K562 (cell line): ENCODE data around the gene TSPAN18. TPM values are rescaled to one million over a fixed set of nuclear protein-coding genes. Genes with fewer than 3 reads are reported as not detected.

ENCODE experiments used
- ATAC-seq: fragments of 200-7000 bp; cut with Tn5 transposase; 3 replicates; pipeline ENCODE4 v1.9.1; 2020; ENCODE audit warnings: moderate library complexity
- BruUV-seq: library from RNA; stranded (reverse); fragments of 400-500 nt; replicated peaks from 2 replicates; lab custom pipeline; 2021; lab: Mats Ljungman, UMichigan
- CTCF ChIA-PET: fragments of 300-600 bp; formaldehyde crosslinking; extraction: SDS; loops from one replicate; lab custom pipeline; 2021; ENCODE audit warnings: low intra/inter-chr PET ratio; lab: Yijun Ruan, JAX
- POLR2A ChIA-PET: fragments of 300-600, 350-650 bp; sonication (Branson Sonifier 250); formaldehyde crosslinking; extraction: SDS; loops from one replicate; lab custom pipeline; 2021; ENCODE audit warnings: antibody characterized with exemption, inconsistent platforms; lab: Yijun Ruan, JAX
- DNase-seq, 4 experiments: peaks; one replicate each; pipeline versions ENCODE4 v3.0.0 to v3.0.0-alpha.2; 2011 to 2018; ENCODE audit warnings: low spot score in 3 of 4, mixed read lengths in 3 of 4; ENCODE audit errors: extremely low read depth in 1 of 4
- FAIRE-seq: peaks from 2 replicates; lab custom pipeline; 2011; peaks lifted over from hg19 to GRCh38; lab: Jason Lieb, UNC
- H2AFZ ChIP-seq: 2 replicates; pipeline ENCODE4 v1.6.0; 2011; ENCODE audit warnings: low read depth, low read length, control low read depth, inconsistent platforms
- H3K27ac ChIP-seq: fragments of 200-600 bp; 3 replicates; pipeline ENCODE4 v1.8.0; 2011; ENCODE audit warnings: low read depth, mild to moderate bottlenecking, control low read depth, inconsistent platforms, low read length, moderate library complexity, mixed read lengths; ENCODE audit errors: extremely low read depth
- H3K27me3 ChIP-seq, 2 experiments: fragments of 300-600 bp in 1 of 2; 2 replicates in 1 of 2; 3 replicates in 1 of 2; pipeline versions ENCODE4 v1.6.0 to v1.8.0; 2011; ENCODE audit warnings: inconsistent platforms in 2 of 2, low read length in 2 of 2, mild to moderate bottlenecking in 1 of 2, mixed read lengths in 1 of 2, moderate library complexity in 1 of 2; ENCODE audit not compliant: control insufficient read depth in 2 of 2, insufficient read depth in 2 of 2
- H3K36me3 ChIP-seq: fragments of 300-600 bp; 3 replicates; pipeline ENCODE4 v1.8.0; 2011; ENCODE audit warnings: mild to moderate bottlenecking, low read length, inconsistent platforms; ENCODE audit not compliant: control insufficient read depth, insufficient read depth
- H3K4me1 ChIP-seq, 2 experiments: fragments of 200-600 bp in 1 of 2; replicated peaks in 1 of 2; 2 replicates in 1 of 2; 3 replicates in 1 of 2; pipeline versions ENCODE4 v1.5.1 to v1.8.0; 2011; ENCODE audit warnings: inconsistent platforms in 2 of 2, low read length in 2 of 2, mild to moderate bottlenecking in 1 of 2, mixed read lengths in 1 of 2, moderate library complexity in 1 of 2; ENCODE audit not compliant: control insufficient read depth in 2 of 2, insufficient read depth in 2 of 2
- H3K4me2 ChIP-seq: 2 replicates; pipeline ENCODE4 v1.6.1; 2011; ENCODE audit warnings: low read length, control low read depth, inconsistent platforms, mixed read lengths; ENCODE audit not compliant: insufficient read depth
- H3K4me3 ChIP-seq: fragments of 200-600 bp; sonication (generic), shearing (Covaris generic); 2 replicates; pipeline ENCODE4 v1.5.1; 2016; ENCODE audit warnings: control low read depth, inconsistent platforms
- H3K79me2 ChIP-seq: fragments of 200-600 bp; 3 replicates; pipeline ENCODE4 v1.8.0; 2011; ENCODE audit warnings: low read length, inconsistent platforms; ENCODE audit not compliant: control insufficient read depth, insufficient read depth
- H3K9ac ChIP-seq, 2 experiments: 2 replicates each; pipeline versions ENCODE4 v1.6.0 to v1.6.1; 2011; ENCODE audit warnings: low read depth in 2 of 2, low read length in 2 of 2, control low read depth in 1 of 2, inconsistent platforms in 1 of 2, mild to moderate bottlenecking in 1 of 2, mixed read lengths in 1 of 2; ENCODE audit not compliant: insufficient read depth in 1 of 2
- H3K9me1 ChIP-seq: one replicate; pipeline ENCODE4 v1.6.0; 2011; ENCODE audit warnings: inconsistent platforms, mild to moderate bottlenecking, low read length, moderate library complexity; ENCODE audit not compliant: control insufficient read depth, insufficient read depth
- H3K9me3 ChIP-seq: replicated peaks from 2 replicates; pipeline ENCODE4 v1.5.1; 2011; ENCODE audit warnings: low read depth, low read length, inconsistent platforms; ENCODE audit not compliant: control insufficient read depth, insufficient read depth
- H4K20me1 ChIP-seq: replicated peaks from 2 replicates; pipeline ENCODE4 v1.6.1; 2011; ENCODE audit warnings: low read length, inconsistent platforms, mixed read lengths; ENCODE audit not compliant: control insufficient read depth, insufficient read depth
- ELF4 ChIP-seq: fragments of 450-650 bp; formaldehyde crosslinking; IDR thresholded peaks from 2 replicates; pipeline ENCODE4 v1.4.0; 2022; ENCODE audit warnings: missing genetic modification characterization
- SMAD1 ChIP-seq: fragments of 150-350 bp; IDR thresholded peaks from 2 replicates; pipeline ENCODE4 v1.6.1; 2014; ENCODE audit warnings: low read length, low read depth; ENCODE audit not compliant: partially characterized antibody
- SMAD3 ChIP-seq: fragments of 450-650 bp; formaldehyde crosslinking; conservative IDR thresholded peaks from 2 replicates; pipeline ENCODE4 v1.4.0; 2020; ENCODE audit warnings: mild to moderate bottlenecking
- SPI1 ChIP-seq: IDR thresholded peaks from 2 replicates; pipeline ENCODE4 v1.6.1; 2011; ENCODE audit warnings: low read depth, low read length, control low read depth, borderline replicate concordance
- ZNF408 ChIP-seq: fragments of 250-450 bp; sonication (Bioruptor Pico); IDR thresholded peaks from 2 replicates; pipeline ENCODE4 v1.4.0; 2020; ENCODE audit warnings: low read depth, mild to moderate bottlenecking, moderate library complexity
- WGBS: fragments of 100-300 bp; shearing (Covaris generic); methylation state at CpG from one replicate; pipeline ENCODE4 v1.1.6; 2016; ENCODE audit warnings: low coverage, mixed read lengths; ENCODE audit not compliant: insufficient coverage; ENCODE audit errors: missing lambda C conversion rate; 5-methylcytosine and 5-hydroxymethylcytosine counted together
- in situ Hi-C: fragments of 300-500 bp; cut with MboI; formaldehyde crosslinking; loops from 4 replicates; pipeline ENCODE4 v1.15.0; 2018; ENCODE audit warnings: inconsistent platforms, mixed read lengths
- intact Hi-C: fragments of 100-400 bp; cut with micrococcal nuclease; formaldehyde crosslinking; loops from 2 replicates; pipeline ENCODE4 v1.14.2; 2022
- polyA plus RNA-seq, 8 experiments: library from polyadenylated mRNA; depleted of rRNA in 4 of 8; stranded (reverse) in 5 of 8; unstranded in 3 of 8; fragments of >200 nt; fragmentation: Nextera tagmentation in 2 of 8; fragmentation: Illumina TruSeq in 1 of 8; extraction: Ambion mirVana in 2 of 8; extraction: Trizol in 1 of 8; gene quantifications; 2 replicates each; pipeline versions ENCODE4 v1.2.1 to v1.2.3, GENCODE V29; 2011 to 2014; ENCODE audit warnings: inconsistent platforms in 1 of 8, missing spikeins in 1 of 8
- total RNA-seq, 7 experiments: library from RNA; depleted of rRNA in 6 of 7; stranded (reverse); fragments of >200 nt in 6 of 7; fragmentation: Illumina TruSeq in 2 of 7; extraction: Trizol in 2 of 7; gene quantifications; 2 replicates each; pipeline versions ENCODE4 v1.2.1 to v1.2.3, GENCODE V29; 2011 to 2021; ENCODE audit warnings: low replicate concordance in 1 of 7

Gene TSPAN18
- total and polyA plus RNA-seq, 9 of the 15 experiments (the other 6 are each of a cell fraction or from before 2014, with no cell fraction given), result 0.17 to 0.35 (median 0.22) TPM; not detected in 4

DNA sequence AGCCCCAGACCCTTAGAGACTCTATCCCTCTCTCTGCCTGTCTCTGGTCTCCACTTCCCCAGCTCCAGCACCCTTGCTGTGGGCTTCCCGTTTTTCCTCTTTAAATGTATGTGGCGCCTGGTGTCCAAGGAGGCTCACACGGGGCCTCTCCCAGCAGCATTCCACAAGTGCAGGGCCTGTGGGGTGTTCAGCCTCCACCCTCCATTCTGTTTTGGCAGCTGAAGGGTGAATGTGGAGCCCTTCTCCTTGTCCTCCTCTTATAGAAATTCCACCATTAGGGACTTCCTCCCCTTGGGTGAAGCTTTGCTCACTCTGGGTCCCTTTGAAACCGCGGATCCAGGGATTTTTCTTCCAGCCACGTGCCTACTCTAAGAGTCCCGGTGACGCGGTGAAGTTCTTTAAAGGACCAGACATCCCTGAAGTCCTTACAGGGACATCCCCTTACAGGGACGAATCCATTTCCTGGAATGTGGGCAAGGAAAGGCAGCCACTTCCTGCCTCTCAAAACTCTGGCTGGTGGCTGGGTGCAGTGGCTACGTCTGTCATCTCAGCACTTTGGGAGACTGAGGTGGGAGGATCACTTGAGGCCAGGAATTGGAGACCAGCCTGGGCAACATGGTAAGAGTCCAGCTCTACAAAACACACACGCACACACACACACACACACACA, 1.6 kb upstream of the TSPAN18 start:
- H3K4me3 ChIP-seq, result no peak overlapping the region
- H3K9me3 ChIP-seq, result no peaks in the 10 kb centered on the region
- no peak overlapping the region for H3K9ac ChIP-seq
- intact Hi-C loops, result loop anchor here (5.0 kb wide), 1 partner anchor 52 kb away; no protein-coding TSS in a partner anchor
- peaks cover 7% of the 10 kb centered on the region; the same call in 1 of the 2 replicates for H4K20me1 ChIP-seq
- H3K36me3 ChIP-seq, result no peaks in the 10 kb centered on the region
- BruUV-seq, result no TSS peak
- H3K4me2 ChIP-seq, result no peak overlapping the region
- no peak overlapping the region for H3K27ac ChIP-seq
- POLR2A ChIA-PET, result interaction anchor here (0.6 to 1.8 kb wide), 2 partner anchors 10 to 661 kb away, joined by 3 to 4 read pairs; no protein-coding TSS in a partner anchor
- FAIRE-seq, result no peak
- H3K79me2 ChIP-seq, result no peaks in the 10 kb centered on the region
- 0 out of 2 replicates have a peak, but pooled peaks have one; percentile 23 for TF ChIP-seq ELF4
- no peak for TF ChIP-seq SMAD1
- TF ChIP-seq ZNF408 (CRISPR knock-in tag), result no peak
- TF ChIP-seq SMAD3 (CRISPR knock-in tag), result no peak
- TF ChIP-seq SPI1, result peak; percentile 0; the same call in 1 of the 2 replicates
- TF ChIP-seq, all 486 proteins: peak for 2
- peaks cover 7 to 18% of the 10 kb centered on the region in 2 experiments; a peak in 4 of 5 replicates for H3K4me1 ChIP-seq
- CTCF ChIA-PET, result no interaction called here
- no peak overlapping the region for H2AFZ ChIP-seq
- H3K9me1 ChIP-seq, result no peaks in the 10 kb centered on the region
- ATAC-seq (no peak), DNase-seq (no peak)
- in situ Hi-C loops, result no loop called here
- WGBS, result 30% methylated on average over 9 of the region's 12 CpGs
- H3K27me3 ChIP-seq, result peaks cover 8 to 57% of the 10 kb centered on the region in 2 experiments; a peak in 4 of 5 replicates
